HG03354 (cell line): Measurements from ENCODE around the gene OSBPL10.

Source experiments
- ATAC-seq: cut with Tn5 transposase; IDR thresholded peaks from one replicate; pipeline ENCODE4 v1.9.1; 2021; ENCODE audit warnings: mild to moderate bottlenecking; ENCODE audit not compliant: unreplicated experiment, poor library complexity, severe bottlenecking

OSBPL10 gene

GRCh38 chr3:31932990-31933389 is 48.1 kb downstream of the OSBPL10 start:
- ATAC-seq: no peak

DNA sequence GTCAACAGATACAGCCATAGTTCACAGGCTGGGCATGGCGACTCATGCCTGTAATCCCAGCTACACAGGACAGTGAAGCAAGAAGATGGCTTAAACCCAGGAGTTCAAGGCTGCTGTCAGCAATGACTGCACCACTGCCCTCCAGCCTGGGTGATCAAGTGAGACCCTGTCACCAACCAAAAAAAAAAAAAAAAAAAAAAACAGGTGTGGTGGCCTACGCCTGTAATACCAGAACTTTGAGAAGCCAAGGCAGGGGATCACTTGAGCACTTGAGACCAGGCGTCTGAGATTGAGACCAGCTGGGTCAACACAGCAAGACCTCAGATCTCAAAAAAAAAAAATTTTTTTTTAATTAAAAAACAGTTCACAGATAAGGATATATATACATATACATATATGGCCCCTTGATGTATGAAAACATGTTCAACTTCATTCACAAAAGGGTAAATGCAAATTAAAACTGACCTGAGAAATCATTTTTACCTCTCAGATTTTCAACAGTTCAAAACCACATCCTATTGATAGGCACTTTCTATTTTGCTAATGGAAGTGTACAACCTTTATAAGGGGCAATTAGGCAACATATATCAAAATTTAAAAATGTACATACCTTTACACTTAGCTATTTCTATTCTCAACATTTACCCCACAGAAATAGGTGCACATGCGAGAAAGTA is 51.1 kb downstream of the OSBPL10 start:
- peak; percentile 44 for ATAC-seq

DNA sequence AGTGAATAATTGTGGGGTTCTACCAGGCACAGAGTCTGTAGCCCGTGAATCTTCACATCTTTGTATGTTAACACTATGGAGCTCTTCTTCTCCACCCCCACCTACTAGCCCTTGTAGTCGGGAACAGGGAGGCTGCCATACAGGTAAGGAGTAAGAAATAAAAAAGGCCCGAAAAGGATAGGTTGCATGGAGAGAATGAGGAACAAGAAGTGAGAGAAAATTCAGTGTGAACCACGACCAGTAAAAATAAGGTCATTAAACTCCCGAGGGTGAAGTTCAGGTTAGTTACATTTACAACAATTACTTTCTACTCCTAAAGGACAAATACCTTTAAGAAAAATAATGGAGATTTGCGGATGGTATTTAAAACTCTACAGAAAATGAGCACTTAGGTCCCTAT is 53.3 kb downstream of the OSBPL10 start:
- no peak for ATAC-seq

DNA sequence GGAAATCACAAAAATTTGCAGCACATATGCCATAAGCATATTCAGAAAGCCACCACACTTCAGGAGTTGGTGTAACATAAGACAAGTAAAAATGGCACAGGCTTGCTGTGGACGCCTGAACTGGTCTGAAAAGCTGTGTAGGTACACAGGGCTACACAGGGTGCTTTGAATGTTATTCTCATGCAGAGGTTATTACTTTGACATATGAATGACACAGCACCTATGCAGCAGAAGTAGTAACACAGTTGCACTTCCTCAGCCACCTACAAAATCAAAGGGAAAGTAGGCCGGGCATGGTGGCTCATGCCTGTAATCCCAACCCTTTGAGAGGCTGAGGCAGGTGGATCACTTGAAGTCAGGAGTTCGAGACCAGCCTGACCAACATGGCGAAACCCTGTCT is 54.5 kb downstream of the OSBPL10 start:
- ATAC-seq: no peak

- no peak for ATAC-seq
Observed at GRCh38 chr3:31925271-31925630, 55.8 kb downstream of the OSBPL10 start.

DNA sequence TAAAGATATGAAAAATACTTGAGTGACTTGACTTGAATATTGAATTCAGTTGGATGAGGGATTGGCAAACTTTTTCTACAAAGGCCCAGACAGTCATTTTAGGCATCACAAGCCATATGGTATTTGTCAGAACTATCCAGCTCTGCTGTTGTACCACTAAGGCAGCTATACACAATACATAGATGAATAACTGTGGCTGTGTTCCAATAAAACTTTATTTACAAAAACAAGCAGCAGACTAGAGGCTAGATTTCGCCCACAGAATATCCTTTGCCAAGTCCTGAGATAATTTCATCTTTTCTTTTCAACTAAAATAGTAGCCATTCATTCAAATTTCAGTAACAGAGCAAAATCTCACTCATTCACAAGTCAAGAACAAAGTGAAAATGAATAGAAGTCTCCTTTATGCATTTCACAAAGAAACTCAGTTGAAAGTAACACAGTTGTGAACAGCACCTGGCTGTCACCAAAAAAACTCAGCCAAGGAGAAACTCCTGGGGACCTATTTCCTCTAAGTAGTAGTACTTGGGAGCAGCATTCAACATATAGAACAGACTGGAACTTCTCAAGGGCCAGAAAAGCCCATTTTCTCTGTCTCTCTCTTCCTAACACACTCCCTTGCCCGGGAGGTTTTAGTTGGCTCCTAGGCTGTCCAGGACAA is 56.3 kb downstream of the OSBPL10 start:
- ATAC-seq: no peak

GRCh38 chr3:31922962-31923361 is 58.1 kb downstream of the OSBPL10 start:
- ATAC-seq: no peak

GRCh38 chr3:31921837-31922236 is 59.2 kb downstream of the OSBPL10 start:
- no peak for ATAC-seq

DNA sequence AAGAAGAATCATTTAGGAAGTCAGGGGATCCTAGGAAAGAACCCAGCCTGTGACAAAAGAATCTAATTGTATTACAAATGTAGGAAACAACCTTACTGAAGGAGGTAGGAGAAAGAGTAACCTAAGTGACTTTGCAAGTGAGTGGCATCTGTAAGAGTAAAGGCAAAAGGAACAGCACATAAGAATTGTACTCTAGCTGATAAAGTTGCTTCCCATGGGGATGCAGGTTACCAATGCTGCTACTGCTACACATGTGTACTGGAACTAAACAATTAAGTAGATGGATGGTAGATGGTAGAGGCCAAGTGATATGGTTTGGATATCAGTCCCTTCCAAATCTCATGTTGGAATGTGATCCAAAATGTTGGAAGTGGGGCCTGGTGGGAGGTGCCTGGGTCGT is 60.8 kb downstream of the OSBPL10 start:
- ATAC-seq: no peak

DNA sequence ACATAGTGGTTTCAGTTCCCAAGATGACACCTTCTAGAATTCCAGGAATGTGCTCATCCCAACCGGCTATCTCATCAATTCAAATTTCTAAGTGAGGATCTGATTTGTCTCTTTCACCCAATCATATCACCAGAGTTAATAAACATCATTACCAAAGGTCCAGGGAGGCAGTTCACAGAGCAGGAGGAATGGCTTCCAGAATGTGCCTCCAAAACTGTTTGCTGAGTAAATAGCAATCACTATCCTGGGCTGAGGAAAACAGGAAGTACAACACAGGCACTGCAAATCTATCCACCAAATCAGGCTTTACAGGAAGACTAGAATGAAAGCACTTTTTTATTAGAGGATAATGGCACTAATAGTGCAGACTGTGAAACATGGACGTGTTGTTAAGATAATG is 61.5 kb downstream of the OSBPL10 start:
- ATAC-seq: no peak

DNA sequence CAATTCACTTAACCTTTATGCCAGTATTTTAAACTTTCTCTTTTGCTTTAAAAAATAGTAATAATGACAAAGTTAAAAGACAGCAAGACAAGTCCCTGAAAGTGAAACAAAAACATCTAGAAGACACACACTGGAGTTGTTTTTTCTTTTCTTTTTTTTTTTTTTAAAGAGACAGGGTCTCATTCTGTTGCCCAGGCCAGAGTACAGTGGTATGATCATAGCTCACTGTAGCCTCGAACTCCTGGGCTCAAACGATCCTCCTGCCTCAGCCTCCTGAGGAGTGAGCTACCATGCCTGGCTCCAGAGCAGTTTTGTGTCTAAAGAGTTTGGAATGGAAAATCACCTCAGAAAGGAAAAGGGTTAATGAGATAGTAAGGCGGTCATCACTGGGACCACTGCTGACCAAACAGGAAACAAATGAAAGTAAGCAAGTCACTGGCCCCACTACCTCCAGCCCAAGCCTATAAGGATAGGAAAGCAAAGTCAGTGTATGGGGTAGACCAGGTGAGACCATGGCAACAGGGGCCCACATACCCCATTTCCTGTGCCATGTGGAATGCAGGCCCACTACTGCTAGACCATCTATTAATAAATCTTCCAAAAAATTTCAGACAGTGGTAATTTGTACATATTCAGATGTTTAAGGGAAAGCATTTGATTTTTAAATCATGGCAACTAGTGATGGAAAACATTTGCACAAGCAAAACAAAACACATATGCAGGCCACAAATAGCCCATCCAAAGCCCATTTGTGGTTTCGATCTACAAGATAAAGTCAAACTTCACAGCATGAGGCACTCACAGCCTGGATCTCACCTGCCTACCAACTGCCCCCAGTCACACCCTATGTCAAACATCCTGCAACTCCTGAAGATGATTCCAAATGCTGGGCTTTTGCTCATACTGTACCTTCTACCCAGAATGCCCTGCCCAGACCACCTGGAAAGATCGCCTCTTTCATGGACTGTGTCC is 62.6 kb downstream of the OSBPL10 start:
- peak; percentile 82 for ATAC-seq

DNA sequence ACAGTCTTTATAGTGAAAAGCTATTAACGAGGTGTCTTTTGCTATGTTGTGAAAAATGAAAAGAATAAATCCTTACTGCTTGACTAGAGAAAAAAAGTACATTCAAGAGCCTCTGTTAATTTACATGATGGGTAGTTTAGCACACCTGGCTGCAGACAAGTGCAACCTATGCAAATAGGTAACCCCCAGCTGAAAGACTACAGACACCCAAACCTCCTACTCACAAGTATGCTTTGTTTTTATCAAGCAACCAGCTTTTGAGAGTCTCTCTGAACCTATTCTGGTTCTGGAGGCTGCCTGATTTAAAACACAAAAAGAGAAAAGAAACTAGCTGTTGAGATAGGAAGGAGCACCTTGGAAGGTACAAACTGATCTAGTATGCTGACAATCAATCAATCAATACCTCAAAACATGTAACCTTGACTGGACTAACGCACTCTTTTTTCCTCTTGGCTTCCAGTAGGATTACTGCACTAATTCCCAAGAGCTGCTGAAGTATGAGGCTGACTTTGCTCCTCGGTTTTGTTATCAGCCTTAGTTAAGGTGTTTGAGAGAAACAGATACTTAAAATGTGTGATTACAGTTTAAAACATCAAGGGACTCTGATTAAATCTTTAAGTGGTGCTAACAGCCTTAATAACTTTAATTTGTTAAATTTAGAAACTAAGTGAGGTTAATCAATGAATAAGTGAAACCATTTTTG is 63.6 kb downstream of the OSBPL10 start:
- ATAC-seq: peak; percentile 85

DNA sequence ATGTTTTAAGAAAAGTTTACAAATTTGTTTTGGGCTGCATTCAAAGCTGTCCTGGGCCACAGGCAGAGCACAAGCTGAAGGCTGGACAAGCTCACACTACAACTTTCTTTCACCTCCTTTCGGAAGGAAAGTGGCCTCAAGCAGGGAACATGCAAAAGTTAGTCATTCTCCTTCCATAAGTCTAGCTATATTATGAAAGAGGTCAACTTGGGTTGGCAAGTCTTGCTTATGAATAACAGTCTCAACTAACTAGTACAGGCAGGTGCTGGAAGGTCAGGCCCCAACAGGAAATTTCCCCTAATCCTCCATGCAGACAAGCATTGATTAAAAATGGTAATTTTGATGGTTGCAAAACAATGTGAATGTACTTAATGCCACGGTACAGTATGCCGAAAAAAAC is 69.4 kb downstream of the OSBPL10 start:
- no peak for ATAC-seq

DNA sequence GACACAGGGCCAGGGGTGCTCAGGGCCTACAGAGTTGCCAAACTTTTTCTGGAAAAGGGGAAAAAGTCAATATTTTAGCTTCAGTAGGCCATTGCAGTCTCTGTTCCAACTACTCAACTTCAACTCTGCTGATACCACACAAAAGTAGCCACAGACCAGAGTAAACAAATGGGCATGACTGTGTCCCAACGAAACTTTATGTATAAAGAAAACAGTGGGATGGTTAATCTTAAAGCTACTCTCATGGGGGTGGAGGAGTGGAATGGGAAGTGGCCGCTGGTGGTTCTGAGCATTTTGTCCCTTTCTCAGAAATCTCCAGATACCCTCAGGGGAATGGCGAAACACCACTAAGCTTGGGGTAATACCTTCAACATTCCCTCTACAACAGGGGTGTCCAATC is 69.9 kb downstream of the OSBPL10 start:
- no peak for ATAC-seq

DNA sequence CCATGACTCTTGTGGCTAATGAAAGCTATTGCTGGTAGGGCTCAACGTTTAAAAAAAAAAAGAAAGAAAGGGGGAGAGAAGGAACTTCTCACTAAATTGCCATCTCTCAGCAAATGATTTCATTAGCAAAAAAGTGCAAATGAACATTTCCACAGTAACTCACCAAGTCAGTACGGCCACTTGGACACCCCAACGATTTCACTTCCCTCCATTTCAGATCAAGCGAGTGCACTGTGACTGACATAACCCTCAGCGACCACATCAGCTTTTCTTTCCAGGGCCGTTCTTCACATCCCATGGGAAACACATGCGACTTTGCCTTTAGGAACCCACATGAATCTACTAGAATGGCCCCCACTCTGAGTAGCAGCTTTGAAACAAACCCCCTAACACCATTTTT is 71.6 kb downstream of the OSBPL10 start:
- no peak for ATAC-seq

GRCh38 chr3:31908391-31909097 is 72.5 kb downstream of the OSBPL10 start:
- peak; percentile 95 for ATAC-seq

DNA sequence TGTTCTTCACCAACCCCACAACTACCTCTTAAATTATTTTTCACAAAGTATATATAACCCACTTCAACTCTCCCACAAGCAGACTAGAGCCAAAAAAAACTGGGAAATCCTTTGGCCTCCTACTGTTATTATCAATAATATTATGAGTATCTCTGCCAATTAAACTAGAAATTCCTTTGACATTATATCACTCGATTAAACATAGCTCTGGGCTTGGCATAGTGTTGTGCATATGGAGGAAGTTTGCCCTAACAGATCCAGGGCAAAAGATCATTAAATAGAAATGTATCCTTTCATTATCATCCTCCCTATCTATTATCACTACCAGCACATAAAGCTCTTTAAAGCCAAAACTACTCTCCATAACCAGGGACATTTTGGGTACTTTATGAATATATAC is 74.9 kb downstream of the OSBPL10 start:
- no peak for ATAC-seq

DNA sequence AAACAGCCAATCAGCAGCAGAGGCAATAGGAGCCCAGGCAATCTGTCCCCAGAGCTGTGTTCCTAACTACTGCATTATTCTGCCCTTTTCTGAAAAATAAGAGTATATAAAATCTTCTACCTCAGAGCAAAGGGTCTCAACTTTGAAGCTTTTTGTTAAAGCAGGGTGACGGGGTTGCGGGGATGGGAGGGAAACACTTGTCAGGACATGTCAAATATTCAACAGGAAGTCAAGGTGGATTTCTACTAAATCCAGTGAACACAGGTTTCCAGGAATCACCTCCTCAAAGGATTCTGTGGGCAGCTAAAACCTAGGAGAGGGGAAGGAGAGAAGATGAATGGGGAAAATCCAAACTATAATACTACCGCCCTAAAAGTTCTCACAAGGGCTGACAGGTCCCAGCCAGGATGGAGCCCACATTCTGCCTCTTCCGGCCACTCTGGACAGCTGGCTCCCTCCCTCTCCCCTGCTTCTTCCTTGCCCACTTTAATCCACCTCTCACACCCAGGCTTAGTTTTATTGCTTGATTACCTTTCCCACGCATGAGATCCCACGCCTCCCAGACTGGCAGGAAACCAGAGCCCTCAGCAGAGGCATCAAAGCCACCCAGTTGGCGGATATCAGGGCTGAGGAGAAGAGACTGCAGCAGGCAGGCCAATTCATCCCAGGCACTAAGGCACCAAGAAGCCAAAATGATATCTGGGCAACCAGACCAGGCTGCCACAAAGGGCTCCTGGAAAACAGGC is 77.2 kb downstream of the OSBPL10 start:
- ATAC-seq: no peak

- no peak for ATAC-seq
Observed at GRCh38 chr3:31900583-31900982, 80.5 kb downstream of the OSBPL10 start.
